ENCODE measurements around the gene RPSA.

- TF ChIP-seq CTCF (conservative IDR thresholded peaks at IDR 0.05; ENCODE audit: low read depth, low read length) (no peak), EZH2 (IDR thresholded peaks at IDR 0.05; ENCODE audit: borderline replicate concordance, low read depth, low read length, poor library complexity, severe bottlenecking) (no peak)
Observed at GRCh38 chr3:39429466-39429865, 22.9 kb downstream of the RPSA start.

Data from A673 (cell line).